H1 (cell line): ENCODE data around the gene B9D1. TPM values are rescaled to one million over a fixed set of nuclear protein-coding genes. Genes with fewer than 3 reads are reported as not detected.

Experiments
- CTCF ChIA-PET: fragments of 300-600 bp; sonication (Branson Sonifier 250); formaldehyde crosslinking; loops from one replicate; lab custom pipeline; 2021; ENCODE audit not compliant: partially characterized antibody; lab: Charles Lee
- POLR2A ChIA-PET: fragments of 300-600 bp; sonication (Branson Sonifier 250); formaldehyde crosslinking; loops from one replicate; lab custom pipeline; 2021; ENCODE audit warnings: inconsistent platforms; ENCODE audit not compliant: partially characterized antibody; lab: Charles Lee
- DNase-seq, 2 experiments: peaks; one replicate each; pipeline versions ENCODE4 v3.0.0 to v3.0.0-alpha.2; 2010 to 2022; ENCODE audit warnings: low spot score in 2 of 2, low read depth in 1 of 2, mixed read lengths in 1 of 2
- FAIRE-seq: peaks from 2 replicates; lab custom pipeline; 2011; peaks lifted over from hg19 to GRCh38; lab: Jason Lieb, UNC
- H2AFZ ChIP-seq: 2 replicates; pipeline ENCODE4 v1.8.1; 2012; ENCODE audit warnings: low read length, inconsistent platforms
- H2AK5ac ChIP-seq: 2 replicates; pipeline ENCODE4 v1.6.1; 2013; ENCODE audit warnings: low read depth, low read length
- H2BK120ac ChIP-seq: replicated peaks from 2 replicates; pipeline ENCODE3; 2013; ENCODE audit warnings: low read depth, low read length, inconsistent platforms
- H2BK12ac ChIP-seq: 2 replicates; pipeline ENCODE4 v1.6.1; 2013; ENCODE audit warnings: low read depth, low read length
- H2BK15ac ChIP-seq: 2 replicates; pipeline ENCODE4 v1.6.1; 2013; ENCODE audit warnings: low read length
- H2BK20ac ChIP-seq: 2 replicates; pipeline ENCODE4 v1.6.1; 2013; ENCODE audit warnings: low read length
- H2BK5ac ChIP-seq: 2 replicates; pipeline ENCODE4 v1.6.1; 2013; ENCODE audit warnings: low read depth, low read length
- H3K14ac ChIP-seq: 2 replicates; pipeline ENCODE4 v1.6.1; 2013; ENCODE audit warnings: inconsistent platforms; ENCODE audit not compliant: insufficient read length
- H3K18ac ChIP-seq: 2 replicates; pipeline ENCODE4 v1.6.1; 2013; ENCODE audit warnings: low read length; ENCODE audit errors: extremely low read depth
- H3K23ac ChIP-seq: 2 replicates; pipeline ENCODE4 v1.6.1; 2013; ENCODE audit warnings: inconsistent platforms; ENCODE audit not compliant: insufficient read length
- H3K23me2 ChIP-seq: 2 replicates; pipeline ENCODE4 v1.6.1; 2013; ENCODE audit warnings: low read depth, low read length
- H3K27ac ChIP-seq: 2 replicates; pipeline ENCODE4 v1.6.1; 2011; ENCODE audit warnings: low read depth, low read length, inconsistent platforms
- H3K27me3 ChIP-seq, 4 experiments: replicated peaks in 1 of 4; 1 replicate in 1 of 4; 2 replicates in 3 of 4; pipeline versions ENCODE4 v1.6.1 to v1.8.1; 2011 to 2013; ENCODE audit warnings: low read length in 3 of 4, mild to moderate bottlenecking in 3 of 4, inconsistent platforms in 2 of 4, mixed read lengths in 2 of 4, moderate library complexity in 1 of 4; ENCODE audit not compliant: control insufficient read depth in 3 of 4, insufficient read depth in 3 of 4; ENCODE audit errors: extremely low read depth in 1 of 4
- H3K36me3 ChIP-seq, 4 experiments: 2 replicates each; pipeline versions ENCODE4 v1.6.1 to v1.8.1; 2011 to 2013; ENCODE audit warnings: mild to moderate bottlenecking in 4 of 4, low read length in 3 of 4, moderate library complexity in 2 of 4, control low read depth in 1 of 4, inconsistent platforms in 1 of 4; ENCODE audit not compliant: insufficient read depth in 4 of 4, control insufficient read depth in 2 of 4
- H3K4ac ChIP-seq: replicated peaks from 2 replicates; pipeline ENCODE3; 2013; ENCODE audit warnings: low read length, low read depth, mixed read lengths, inconsistent platforms; ENCODE audit not compliant: insufficient read length
- H3K4me1 ChIP-seq, 4 experiments: replicated peaks in 1 of 4; 1 replicate in 1 of 4; 2 replicates in 3 of 4; pipeline versions ENCODE4 v1.6.1 to v1.8.1; 2011 to 2013; ENCODE audit warnings: low read length in 3 of 4, inconsistent platforms in 2 of 4, mixed read lengths in 1 of 4; ENCODE audit not compliant: insufficient read depth in 4 of 4, control insufficient read depth in 3 of 4
- H3K4me2 ChIP-seq, 2 experiments: 2 replicates each; pipeline versions ENCODE4 v1.6.1 to v1.8.1; 2011 to 2013; ENCODE audit warnings: low read depth in 2 of 2, low read length in 2 of 2, control low read depth in 1 of 2, inconsistent platforms in 1 of 2, mild to moderate bottlenecking in 1 of 2; ENCODE audit not compliant: insufficient read depth in 1 of 2
- H3K4me3 ChIP-seq, 4 experiments: fragments of 200-600, 300-600 bp in 1 of 4; sonication (generic), shearing (Covaris generic), sonication (Bioruptor Twin) in 1 of 4; 2 replicates each; pipeline versions ENCODE4 v1.5.1 to v1.8.1; 2011 to 2016; ENCODE audit warnings: low read length in 4 of 4, low read depth in 3 of 4, control low read depth in 2 of 4, inconsistent platforms in 2 of 4, mild to moderate bottlenecking in 2 of 4, mixed read lengths in 1 of 4, moderate library complexity in 1 of 4; ENCODE audit not compliant: insufficient read depth in 2 of 4; ENCODE audit errors: extremely low read depth in 1 of 4
- H3K56ac ChIP-seq: replicated peaks from 2 replicates; pipeline ENCODE3; 2013; ENCODE audit warnings: low read depth, mild to moderate bottlenecking, mixed read lengths, low read length, inconsistent platforms; ENCODE audit not compliant: insufficient read length
- H3K79me1 ChIP-seq: 2 replicates; pipeline ENCODE4 v1.6.1; 2013; ENCODE audit warnings: low read depth, low read length, control low read depth
- H3K79me2 ChIP-seq, 2 experiments: 2 replicates each; pipeline versions ENCODE4 v1.6.1 to v1.8.1; 2012 to 2013; ENCODE audit warnings: low read length in 2 of 2, mild to moderate bottlenecking in 2 of 2, inconsistent platforms in 1 of 2; ENCODE audit not compliant: insufficient read depth in 2 of 2, control insufficient read depth in 1 of 2
- H3K9ac ChIP-seq, 4 experiments: replicated peaks in 1 of 4; 1 replicate in 1 of 4; 2 replicates in 3 of 4; pipeline versions ENCODE4 v1.6.1 to v1.8.1; 2011 to 2013; ENCODE audit warnings: low read depth in 3 of 4, low read length in 3 of 4, control low read depth in 2 of 4, mild to moderate bottlenecking in 2 of 4, moderate library complexity in 2 of 4, inconsistent platforms in 1 of 4; ENCODE audit errors: extremely low read depth in 1 of 4
- H3K9me3 ChIP-seq, 2 experiments: 2 replicates each; pipeline versions ENCODE4 v1.6.1 to v1.8.1; 2012 to 2013; ENCODE audit warnings: mild to moderate bottlenecking in 2 of 2, moderate library complexity in 2 of 2, control low read depth in 1 of 2, inconsistent platforms in 1 of 2, low read depth in 1 of 2, low read length in 1 of 2, mixed read lengths in 1 of 2; ENCODE audit not compliant: insufficient read depth in 2 of 2
- H4K20me1 ChIP-seq, 2 experiments: replicated peaks in 1 of 2; 2 replicates each; pipeline versions ENCODE3 to v1.8.1; 2011 to 2013; ENCODE audit warnings: inconsistent platforms in 2 of 2, low read length in 2 of 2, mild to moderate bottlenecking in 1 of 2; ENCODE audit not compliant: insufficient read depth in 2 of 2, control insufficient read depth in 1 of 2
- H4K5ac ChIP-seq: 2 replicates; pipeline ENCODE4 v1.6.1; 2013; ENCODE audit warnings: low read length, low read depth, mixed read lengths, inconsistent platforms; ENCODE audit not compliant: insufficient read length
- H4K8ac ChIP-seq: 2 replicates; pipeline ENCODE4 v1.8.0; 2013; ENCODE audit warnings: mild to moderate bottlenecking, moderate library complexity, low read length, inconsistent platforms; ENCODE audit not compliant: insufficient read depth; ENCODE audit errors: extremely low read depth
- H4K91ac ChIP-seq: replicated peaks from 2 replicates; pipeline ENCODE3; 2013; ENCODE audit warnings: low read length, mixed read lengths, inconsistent platforms; ENCODE audit not compliant: insufficient read length
- GABPA ChIP-seq: IDR thresholded peaks from 2 replicates; pipeline ENCODE4 v1.6.1; 2011; ENCODE audit warnings: mild to moderate bottlenecking, low read length, moderate library complexity, borderline replicate concordance; ENCODE audit not compliant: insufficient read depth
- POLR2A ChIP-seq, 2 experiments: IDR thresholded peaks; 1 replicate in 1 of 2; 2 replicates in 1 of 2; pipeline ENCODE4 v1.6.1; 2011; ENCODE audit warnings: low read depth in 2 of 2, low read length in 2 of 2, mild to moderate bottlenecking in 2 of 2; ENCODE audit errors: control extremely low read depth in 1 of 2
- POLR2AphosphoS5 ChIP-seq: IDR thresholded peaks from 2 replicates; pipeline ENCODE4 v1.6.1; 2011; ENCODE audit warnings: low read depth, low read length
- WGBS, 2 experiments: shearing (Covaris generic) in 1 of 2; methylation state at CpG; one replicate each; pipeline versions ENCODE4 v1.1.6 to v1.1.7; 2013 to 2015; ENCODE audit warnings: low lambda C conversion rate in 2 of 2, mixed read lengths in 2 of 2, inconsistent platforms in 1 of 2, low coverage in 1 of 2, missing lambda C conversion rate in 1 of 2; ENCODE audit not compliant: insufficient replicate concordance in 2 of 2, insufficient coverage in 1 of 2, insufficient read length in 1 of 2; ENCODE audit errors: extremely low coverage in 1 of 2, missing lambda C conversion rate in 1 of 2; 5-methylcytosine and 5-hydroxymethylcytosine counted together
- polyA plus RNA-seq, 7 experiments: library from polyadenylated mRNA; depleted of rRNA in 3 of 7; stranded (reverse) in 5 of 7; unstranded in 2 of 7; fragments of >200 nt in 5 of 7; fragments of 200-250 nt in 2 of 7; gene quantifications; 1 replicate in 5 of 7; 2 replicates in 1 of 7; 4 replicates in 1 of 7; pipeline versions ENCODE4 v1.2.1 to v1.2.3, GENCODE V29; 2011 to 2013; ENCODE audit warnings: missing spikeins in 2 of 7, mixed read lengths in 2 of 7
- total RNA-seq: library from RNA; stranded (reverse); fragmentation: NEBNext Ultra II Directional; extraction: Animal tissue kit (Norgen Biotek cat#: 25700); gene quantifications from 2 replicates; pipeline ENCODE4 v1.2.1, GENCODE V29; 2021

The B9D1 gene
- total and polyA plus RNA-seq, 2 of the 8 experiments (the other 6 are each of a cell fraction or from before 2014, with no cell fraction given) = 24.6 to 65.7 TPM

GRCh38 chr17:19345486-19346350, 16.8 kb downstream of the B9D1 start:
- Histone ChIP-seq H3K9me3 (no peaks in the 10 kb centered on the region), H2BK5ac (no peak overlapping the region), H3K79me1 (no peaks in the 10 kb centered on the region), H3K4me3 (no peak overlapping the region), H3K14ac (no peak overlapping the region), H4K20me1 (peaks cover 0 to 1% of the 10 kb centered on the region in 2 experiments), H3K4ac (no peak overlapping the region), H2BK20ac (no peak overlapping the region), H3K4me2 (no peak overlapping the region), H3K23me2 (no peaks in the 10 kb centered on the region), H2BK15ac (no peak overlapping the region), H3K36me3 (peaks cover 0 to 5% (median 2%) of the 10 kb centered on the region in 4 experiments; a peak in 2 of 8 replicates), H2AK5ac (no peak overlapping the region), H2AFZ (no peak overlapping the region), H3K79me2 (no peaks in the 10 kb centered on the region), H3K18ac (no peak overlapping the region), H2BK12ac (no peak overlapping the region), H3K27me3 (no peaks in the 10 kb centered on the region), H3K9ac (no peak overlapping the region), H2BK120ac (no peak overlapping the region), H4K91ac (no peak overlapping the region), H3K4me1 (peaks cover 0 to 7% (median under 1%) of the 10 kb centered on the region in 4 experiments; a peak in 3 of 7 replicates), H3K23ac (no peak overlapping the region), H4K8ac (peak overlapping the region; percentile 41), H3K56ac (no peak overlapping the region), H3K27ac (no peak overlapping the region), H4K5ac (no peak overlapping the region)
- WGBS, 2 experiments = 91% methylated on average over 13 of the region's 13 CpGs; no CpG with 5 or more reads in 1 of the 2 experiments
- ChIA-PET CTCF (interaction anchor here (0.7 to 1.6 kb wide), 4 partner anchors 8 to 416 kb away, joined by 3 to 7 read pairs (median 4); partner anchors contain the start of gene B9D1), POLR2A (interaction anchor here (0.8 to 1.6 kb wide), 3 partner anchors 12 to 98 kb away, joined by 4 to 6 read pairs (median 4); partner anchors contain the start of gene B9D1)
- TF ChIP-seq GABPA (no peak), POLR2AphosphoS5 (0 out of 2 replicates have a peak, but pooled peaks have one; percentile 14), POLR2A (IDR thresholded peaks at IDR 0.05; ENCODE audit: control extremely low read depth in 1 of 2, low read depth in 2 of 2, low read length in 2 of 2) (peak in 1 of 2 experiments; percentile 40; a peak in 1 of 3 replicates)
- FAIRE-seq (no peak), DNase-seq (no peak)
